MM.1S (cell line): Measurements from ENCODE around the gene LZIC.

Experiments
- DNase-seq: peaks from one replicate; pipeline ENCODE4 v3.0.0-alpha.2; 2015
- H2AFZ ChIP-seq: fragments of 300-600 bp; sonication (generic); 2 replicates; pipeline ENCODE4 v1.6.0; 2016; ENCODE audit warnings: antibody characterized with exemption, low read length
- H3F3A ChIP-seq: fragments of 300-600 bp; sonication (generic); 2 replicates; pipeline ENCODE4 v1.6.1; 2016; ENCODE audit warnings: mild to moderate bottlenecking, antibody characterized with exemption, low read length, moderate library complexity, mixed read lengths; ENCODE audit not compliant: insufficient read depth
- H3K27ac ChIP-seq: fragments of 300-600 bp; sonication (generic); 2 replicates; pipeline ENCODE4 v1.5.1; 2016; ENCODE audit warnings: mild to moderate bottlenecking, low read length
- H3K27me3 ChIP-seq: fragments of 300-600 bp; sonication (generic); replicated peaks from 2 replicates; pipeline ENCODE4 v1.6.0; 2016; ENCODE audit warnings: low read length; ENCODE audit not compliant: insufficient read depth
- H3K36me3 ChIP-seq: fragments of 300-600 bp; sonication (generic); replicated peaks from 2 replicates; pipeline ENCODE4 v1.6.1; 2016; ENCODE audit warnings: mild to moderate bottlenecking, low read length, mixed read lengths; ENCODE audit not compliant: insufficient read depth
- H3K4me1 ChIP-seq: fragments of 300-600 bp; sonication (generic); 2 replicates; pipeline ENCODE4 v1.6.1; 2016; ENCODE audit warnings: low read length, mixed read lengths
- H3K4me2 ChIP-seq: fragments of 300-600 bp; sonication (generic); 2 replicates; pipeline ENCODE4 v1.6.0; 2016; ENCODE audit warnings: low read depth, low read length
- H3K4me3 ChIP-seq: fragments of 300-600 bp; sonication (generic); 2 replicates; pipeline ENCODE4 v1.5.1; 2016; ENCODE audit warnings: low read length, mixed read lengths
- H3K79me2 ChIP-seq: fragments of 300-600 bp; sonication (generic); 2 replicates; pipeline ENCODE4 v1.6.1; 2016; ENCODE audit warnings: mixed run types, low read length, mixed read lengths
- H3K9ac ChIP-seq: fragments of 300-600 bp; sonication (generic); 2 replicates; pipeline ENCODE4 v1.6.1; 2016; ENCODE audit warnings: low read length, mixed read lengths
- H3K9me2 ChIP-seq: fragments of 300-600 bp; sonication (generic); replicated peaks from 2 replicates; pipeline ENCODE4 v1.6.1; 2016; ENCODE audit warnings: mild to moderate bottlenecking, low read length, mixed read lengths; ENCODE audit not compliant: insufficient read depth
- H3K9me3 ChIP-seq: fragments of 300-600 bp; sonication (generic); replicated peaks from 2 replicates; pipeline ENCODE4 v1.6.1; 2016; ENCODE audit warnings: mild to moderate bottlenecking, low read length, mixed read lengths; ENCODE audit not compliant: insufficient read depth
- H4K20me1 ChIP-seq: fragments of 300-600 bp; sonication (generic); 2 replicates; pipeline ENCODE4 v1.6.1; 2016; ENCODE audit warnings: mild to moderate bottlenecking, low read length, moderate library complexity, mixed read lengths; ENCODE audit not compliant: insufficient read depth
- EZH2 ChIP-seq: fragments of 300-600 bp; sonication (generic); optimal IDR thresholded peaks from 2 replicates; pipeline ENCODE3; 2017; ENCODE audit warnings: low read depth, mild to moderate bottlenecking, antibody characterized with exemption, low read length, mixed read lengths
- EZH2phosphoT487 ChIP-seq: fragments of 300-600 bp; sonication (generic); IDR thresholded peaks from 2 replicates; pipeline ENCODE4 v1.6.1; 2018; ENCODE audit warnings: antibody characterized with exemption, low read length
- TF ChIP-seq, protein P1 (sequence below): fragments of 300-600 bp; sonication (generic); IDR thresholded peaks from 2 replicates; pipeline ENCODE4 v1.5.1; 2016; ENCODE audit warnings: antibody characterized with exemption, low read length, mixed read lengths

Gene LZIC

DNA sequence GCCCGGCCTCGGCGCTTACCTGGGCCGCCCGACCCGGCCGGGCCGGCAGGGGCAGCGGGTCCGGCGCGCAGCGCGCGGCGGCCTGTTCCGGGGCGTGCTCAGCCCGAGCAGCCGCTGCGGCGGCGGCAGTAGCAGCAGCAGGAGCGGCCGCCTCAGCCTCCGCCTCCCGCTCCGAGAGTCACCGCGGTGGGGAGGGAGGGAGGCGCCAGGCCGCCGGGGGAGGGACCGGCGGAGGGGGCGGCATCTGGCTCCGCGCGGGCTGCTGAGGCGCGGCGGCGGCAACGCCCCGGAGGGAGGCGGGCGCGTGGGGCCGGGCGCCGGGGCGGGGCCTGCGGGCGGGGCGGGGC lies 33.1 kb downstream of the LZIC start, which contains the start of gene CTNNBIP1:
Gene CTNNBIP1, minus strand, starts transcription at position 194 of the 347 bp plus-strand sequence. CDS start 38,205 bp downstream, outside the sequence.
- no peak for TF ChIP-seq EZH2phosphoT487
- TF ChIP-seq, protein P1, sequence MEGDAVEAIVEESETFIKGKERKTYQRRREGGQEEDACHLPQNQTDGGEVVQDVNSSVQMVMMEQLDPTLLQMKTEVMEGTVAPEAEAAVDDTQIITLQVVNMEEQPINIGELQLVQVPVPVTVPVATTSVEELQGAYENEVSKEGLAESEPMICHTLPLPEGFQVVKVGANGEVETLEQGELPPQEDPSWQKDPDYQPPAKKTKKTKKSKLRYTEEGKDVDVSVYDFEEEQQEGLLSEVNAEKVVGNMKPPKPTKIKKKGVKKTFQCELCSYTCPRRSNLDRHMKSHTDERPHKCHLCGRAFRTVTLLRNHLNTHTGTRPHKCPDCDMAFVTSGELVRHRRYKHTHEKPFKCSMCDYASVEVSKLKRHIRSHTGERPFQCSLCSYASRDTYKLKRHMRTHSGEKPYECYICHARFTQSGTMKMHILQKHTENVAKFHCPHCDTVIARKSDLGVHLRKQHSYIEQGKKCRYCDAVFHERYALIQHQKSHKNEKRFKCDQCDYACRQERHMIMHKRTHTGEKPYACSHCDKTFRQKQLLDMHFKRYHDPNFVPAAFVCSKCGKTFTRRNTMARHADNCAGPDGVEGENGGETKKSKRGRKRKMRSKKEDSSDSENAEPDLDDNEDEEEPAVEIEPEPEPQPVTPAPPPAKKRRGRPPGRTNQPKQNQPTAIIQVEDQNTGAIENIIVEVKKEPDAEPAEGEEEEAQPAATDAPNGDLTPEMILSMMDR = no peak
- no peak for TF ChIP-seq EZH2
- peak within 1 kb of the TSS; percentile 93 for H3K4me2 ChIP-seq
- DNase-seq = no peak

DNA sequence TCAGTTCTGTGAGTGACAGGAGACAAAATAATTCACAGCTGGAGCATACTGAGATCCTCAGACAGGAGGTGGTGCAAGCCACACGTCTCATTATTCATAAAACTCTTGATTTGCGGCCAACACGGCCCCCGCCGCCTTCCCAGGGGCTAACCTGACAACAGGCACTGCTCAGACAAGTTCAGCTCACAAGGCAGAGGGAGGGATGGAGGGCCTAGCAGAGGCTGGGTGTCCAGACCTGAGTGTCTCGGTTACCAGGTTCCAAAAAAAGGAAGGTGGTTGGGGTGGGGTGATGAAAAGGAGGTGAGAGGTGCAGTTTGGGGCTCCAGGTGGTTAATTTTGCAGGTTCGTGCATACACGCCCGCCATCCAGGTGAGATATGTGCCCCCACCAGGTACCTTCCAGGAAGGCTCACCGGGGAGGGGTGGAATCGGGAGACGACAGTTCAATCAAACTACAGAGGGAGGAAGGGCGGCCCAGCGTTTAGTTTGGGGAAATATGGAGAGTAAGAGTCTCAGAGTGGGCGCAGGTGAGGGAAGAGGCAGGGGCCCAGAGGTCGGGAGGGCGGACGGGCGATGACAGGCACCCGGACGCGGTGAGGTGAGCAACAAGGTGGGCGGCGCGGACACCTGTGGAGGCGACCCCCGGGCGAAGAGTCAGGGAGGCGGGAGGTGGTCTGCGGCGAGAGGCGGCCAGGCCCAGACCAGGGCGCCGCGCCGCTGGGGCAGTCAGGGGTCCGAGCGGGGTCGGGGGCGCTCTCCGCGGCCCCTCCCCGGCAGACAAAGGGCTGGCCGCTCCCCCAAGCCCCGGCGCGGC lies 33.8 kb downstream of the LZIC start:
- peak overlapping the region; percentile 87 for H3K4me2 ChIP-seq
- H3K4me3 ChIP-seq = peak overlapping the region; percentile 98
- H3K9me2 ChIP-seq = no peaks in the 10 kb centered on the region
- H3K9ac ChIP-seq = peak overlapping the region; percentile 86
- peaks cover 7% of the 10 kb centered on the region for H3K4me1 ChIP-seq
- no peaks in the 10 kb centered on the region for H3K27me3 ChIP-seq
- TF ChIP-seq EZH2phosphoT487 (no peak), EZH2 (no peak)
- TF ChIP-seq, protein P1 = no peak
- H4K20me1 ChIP-seq = no peaks in the 10 kb centered on the region
- H3F3A ChIP-seq = peaks cover 9% of the 10 kb centered on the region
- H3K27ac ChIP-seq = peak overlapping the region; percentile 37; the same call in 1 of the 2 replicates
- peaks cover 11% of the 10 kb centered on the region; the same call in 1 of the 2 replicates for H3K79me2 ChIP-seq
- H3K9me3 ChIP-seq = no peaks in the 10 kb centered on the region
- DNase-seq = peak; percentile 24
- no peaks in the 10 kb centered on the region for H3K36me3 ChIP-seq
- peak overlapping the region; percentile 98 for H2AFZ ChIP-seq

More for the DNA sequence above, 33.1 kb downstream of the LZIC start, which contains the start of gene CTNNBIP1:
- Histone ChIP-seq H3K27ac (peak within 1 kb of the TSS; percentile 88), H2AFZ (peak within 1 kb of the TSS; percentile 99), H3K9ac (peak within 1 kb of the TSS; percentile 86), H4K20me1 (no peaks in the 10 kb centered on the region), H3K4me1 (peaks cover 7% of the 10 kb centered on the region), H3K27me3 (no peaks in the 10 kb centered on the region), H3K9me2 (no peaks in the 10 kb centered on the region), H3K36me3 (no peaks in the 10 kb centered on the region), H3K9me3 (no peaks in the 10 kb centered on the region), H3K79me2 (peaks cover 11% of the 10 kb centered on the region; the same call in 1 of the 2 replicates), H3K4me3 (peak within 1 kb of the TSS; percentile 98), H3F3A (peaks cover 9% of the 10 kb centered on the region)

- peak overlapping the region; percentile 98 for H2AFZ ChIP-seq
- DNase-seq = no peak
- H3K9ac ChIP-seq = peak overlapping the region; percentile 86; the same call in 1 of the 2 replicates
- H3K27me3 ChIP-seq = no peaks in the 10 kb centered on the region
- TF ChIP-seq EZH2phosphoT487 (no peak), EZH2 (no peak)
- TF ChIP-seq, protein P1 = no peak
- no peak overlapping the region; the same call in 1 of the 2 replicates for H3K27ac ChIP-seq
- peak overlapping the region; percentile 98 for H3K4me3 ChIP-seq
- no peaks in the 10 kb centered on the region for H3K9me2 ChIP-seq
- peaks cover 11% of the 10 kb centered on the region; the same call in 1 of the 2 replicates for H3K79me2 ChIP-seq
- no peaks in the 10 kb centered on the region for H3K36me3 ChIP-seq
- H3K4me2 ChIP-seq = peak overlapping the region; percentile 87
- peaks cover 7% of the 10 kb centered on the region for H3K4me1 ChIP-seq
- no peaks in the 10 kb centered on the region for H4K20me1 ChIP-seq
- no peaks in the 10 kb centered on the region for H3K9me3 ChIP-seq
- H3F3A ChIP-seq = peaks cover 9% of the 10 kb centered on the region
Measured at GRCh38 chr1:9908871-9909233, 34.3 kb downstream of the LZIC start.
